NCI-H226 (cell line): ENCODE measurements around the gene TBX5.

Experiments used
- DNase-seq: peaks from one replicate; pipeline ENCODE4 v3.0.0-alpha.2; 2015

TBX5 gene

DNA sequence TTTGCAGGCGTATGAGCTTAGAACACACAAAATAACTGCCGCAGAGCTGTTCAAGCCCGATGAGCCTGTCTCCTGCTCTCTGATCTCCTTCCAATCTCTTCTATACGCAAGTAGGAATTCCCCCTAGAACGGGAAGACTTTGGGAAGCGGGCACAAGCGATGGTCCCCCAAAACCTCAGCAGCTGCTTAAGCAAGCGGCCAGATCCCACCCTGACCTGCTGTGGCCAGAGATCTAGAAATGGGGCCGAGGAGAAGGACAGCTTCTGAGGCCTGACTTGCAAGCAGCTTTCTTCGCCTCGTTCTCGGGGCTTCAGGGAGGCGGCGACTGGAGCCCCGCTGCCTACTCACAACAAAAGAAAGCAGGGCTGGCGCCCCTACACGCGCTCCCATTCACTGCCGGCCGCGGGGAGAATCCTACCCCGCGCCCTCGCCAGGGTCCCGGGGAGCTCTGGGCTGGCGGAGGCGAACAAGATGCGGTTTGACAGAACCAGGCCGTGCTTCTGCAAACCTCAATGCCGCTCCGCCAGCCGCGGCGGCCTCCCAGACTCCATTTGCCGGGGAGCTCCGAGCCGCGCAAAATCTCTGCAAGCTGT lies 922 bp downstream of the TBX5 start:
- DNase-seq = no peak

DNA sequence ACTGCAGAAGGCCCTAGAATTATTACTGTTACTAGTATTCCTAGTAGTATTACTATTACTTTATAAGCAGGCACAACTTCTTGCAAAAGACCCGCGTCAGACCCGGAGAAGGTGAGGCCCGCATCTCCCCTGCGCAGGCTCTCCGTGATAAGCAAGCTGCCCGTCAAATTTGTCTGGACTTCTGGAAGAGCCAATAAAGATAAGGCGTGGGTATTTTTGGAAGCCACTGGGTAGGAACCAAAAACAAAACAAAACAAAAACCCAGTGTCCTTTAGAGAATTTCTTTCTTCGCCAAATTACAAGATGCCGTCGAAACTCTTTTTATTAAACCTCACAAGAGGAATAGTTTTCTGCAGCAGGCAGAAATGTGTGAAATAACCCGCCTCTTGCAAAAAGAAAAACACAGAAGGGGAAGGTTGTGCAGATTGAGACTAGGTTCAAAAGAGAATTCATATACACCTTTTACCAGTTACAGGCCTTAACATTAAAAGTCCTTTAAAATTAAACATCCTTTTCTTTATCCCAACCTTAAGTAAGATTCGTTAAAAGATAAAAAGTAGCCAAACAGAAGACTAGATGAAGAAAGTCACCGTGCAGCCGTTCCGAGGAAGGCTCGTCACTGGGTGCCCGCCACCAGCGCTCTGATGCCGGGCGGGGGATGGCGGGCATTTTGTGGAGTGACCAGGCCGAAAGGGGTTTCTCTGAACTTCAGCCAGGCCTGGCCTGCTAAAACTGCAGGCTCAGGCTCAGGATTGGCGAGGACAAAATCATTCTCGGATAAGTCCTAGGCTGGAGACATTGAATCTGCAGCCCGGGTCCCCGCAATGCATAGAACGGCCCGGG lies 1.6 kb downstream of the TBX5 start:
- DNase-seq = no peak

DNA sequence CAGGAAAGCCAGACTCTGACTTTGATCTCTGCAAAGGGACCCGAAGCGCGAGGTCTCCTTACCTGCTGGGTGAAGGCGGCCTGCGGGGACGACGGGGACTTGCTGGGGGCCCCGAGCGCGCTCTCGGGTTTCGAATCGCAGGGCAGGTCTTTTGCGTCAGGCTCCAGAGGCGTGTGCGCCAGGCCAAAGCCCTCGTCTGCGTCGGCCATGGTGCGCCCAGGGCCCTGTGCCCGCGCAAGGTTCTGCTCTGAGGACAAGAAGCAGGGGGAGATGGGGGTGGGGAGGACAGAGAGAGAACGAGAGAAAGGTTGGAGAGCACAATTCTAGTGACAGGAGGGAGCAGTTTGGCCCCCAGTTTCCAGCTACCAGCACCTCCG lies 2.3 kb downstream of the TBX5 start:
- DNase-seq = no peak

DNA sequence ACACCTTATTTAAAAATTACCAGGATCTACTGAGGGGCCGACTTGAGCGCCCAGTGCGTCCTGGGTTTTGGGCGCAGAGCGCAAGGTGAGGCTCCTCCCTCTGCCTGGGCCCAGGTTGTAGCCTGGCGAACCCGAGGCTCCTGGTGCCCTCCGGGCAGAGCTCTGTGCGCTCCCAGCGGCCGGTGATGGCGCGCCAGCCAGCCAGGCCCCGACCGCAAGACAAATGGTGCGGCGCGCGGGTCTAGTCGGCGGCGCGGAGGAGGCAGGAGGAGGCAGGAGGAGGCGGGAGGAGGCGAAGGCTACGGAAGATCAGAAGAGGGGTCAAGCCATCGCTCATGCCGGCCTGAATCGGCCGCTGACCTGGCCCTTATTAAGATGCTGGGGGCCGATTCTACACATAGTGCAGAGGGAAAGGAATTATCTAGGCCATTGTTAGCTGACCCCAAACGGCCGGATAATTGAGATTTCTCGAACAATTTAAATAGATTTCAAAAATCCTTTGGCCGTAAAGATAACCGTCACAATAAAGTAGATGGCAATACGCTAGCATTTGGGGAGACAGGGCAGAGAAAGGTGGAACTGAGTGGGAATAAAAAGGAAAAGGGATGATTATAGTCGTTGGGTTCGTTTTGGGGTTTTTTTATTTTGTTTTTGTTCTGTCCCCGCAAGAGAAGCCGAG lies 2.8 kb downstream of the TBX5 start:
- DNase-seq = no peak

DNA sequence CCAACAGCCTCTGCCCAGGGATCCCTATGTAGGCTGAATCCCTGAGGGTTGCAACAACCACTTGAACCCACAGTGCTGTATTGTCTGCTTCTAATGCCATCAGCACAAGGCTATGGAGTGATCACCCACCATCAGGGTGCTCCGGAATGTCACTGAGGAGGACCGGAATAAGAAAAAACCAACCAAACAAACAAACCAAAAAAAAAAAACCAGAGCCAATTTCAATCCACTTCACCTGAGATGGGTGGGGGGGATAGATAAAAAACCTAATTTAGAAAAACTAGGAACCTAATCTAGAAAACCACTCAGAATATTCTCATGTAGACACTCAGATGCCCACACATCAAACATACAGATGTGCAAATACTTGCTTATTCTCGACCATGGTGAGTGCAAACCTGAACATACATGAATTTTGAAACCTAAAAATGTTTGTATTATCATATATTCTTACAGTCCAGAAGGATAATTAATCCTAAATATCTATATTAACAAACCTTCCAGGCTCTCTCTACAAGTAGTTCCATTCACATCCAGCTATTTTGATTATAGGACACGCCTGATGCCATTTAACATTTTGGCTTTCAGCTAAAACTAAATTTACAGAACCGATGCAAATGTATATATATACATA lies 3.7 kb downstream of the TBX5 start:
- no peak for DNase-seq

DNA sequence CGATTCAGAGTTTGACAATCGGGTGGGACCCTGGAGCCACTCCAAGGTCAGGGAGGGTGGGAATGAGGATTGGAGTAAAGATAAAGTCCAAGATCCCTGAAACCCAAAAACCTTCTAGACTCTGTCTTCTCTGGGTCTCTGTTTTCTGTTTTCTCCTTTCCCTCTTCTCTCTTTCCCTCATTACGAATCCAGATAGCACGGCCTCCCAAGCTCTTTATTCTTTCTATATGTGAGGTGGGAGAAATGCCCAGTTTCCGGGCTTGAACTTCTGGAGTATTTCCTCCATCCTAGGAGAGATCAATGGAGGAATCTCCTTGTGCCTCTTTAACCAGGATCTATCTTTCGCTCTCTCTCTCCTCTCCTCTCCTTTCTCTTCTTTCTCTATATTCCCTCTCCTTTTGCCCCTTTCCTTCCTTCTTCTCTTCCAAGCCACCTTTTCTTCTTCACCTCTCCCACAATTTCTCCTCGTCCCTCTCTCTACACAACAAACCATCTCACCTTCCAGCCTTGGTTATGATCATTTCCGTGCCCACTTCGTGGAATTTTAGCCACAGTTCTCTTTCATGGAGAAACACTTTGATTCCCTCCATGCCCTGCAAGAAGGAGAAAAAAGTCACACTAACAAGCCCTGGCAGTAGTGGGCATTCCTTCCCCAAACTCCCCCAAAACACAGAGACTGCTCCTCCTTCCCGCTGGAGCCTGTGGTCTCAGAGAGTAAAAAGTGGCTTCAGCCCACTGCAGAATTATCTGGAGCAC lies 4.4 kb downstream of the TBX5 start:
- DNase-seq = no peak

DNA sequence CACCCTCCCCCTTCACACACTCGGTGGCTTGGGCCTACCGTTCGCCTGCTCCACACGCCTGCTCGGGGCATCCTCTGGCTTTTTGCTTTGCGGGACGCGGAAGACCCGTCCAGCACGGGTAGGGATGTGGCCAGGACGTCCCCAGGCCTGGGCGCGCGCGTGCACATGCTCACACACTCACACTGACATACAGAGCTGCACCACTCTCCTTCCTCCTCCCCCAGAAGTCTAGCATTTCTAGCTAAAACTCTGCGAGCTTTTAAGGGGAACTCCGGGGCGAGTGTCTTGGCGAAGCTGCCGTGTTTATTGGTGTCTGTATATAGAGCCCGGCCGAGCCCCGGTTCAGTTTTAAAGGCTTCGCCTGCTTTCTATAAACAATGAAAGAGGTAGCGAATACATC lies 5.0 kb downstream of the TBX5 start:
- DNase-seq = no peak

DNA sequence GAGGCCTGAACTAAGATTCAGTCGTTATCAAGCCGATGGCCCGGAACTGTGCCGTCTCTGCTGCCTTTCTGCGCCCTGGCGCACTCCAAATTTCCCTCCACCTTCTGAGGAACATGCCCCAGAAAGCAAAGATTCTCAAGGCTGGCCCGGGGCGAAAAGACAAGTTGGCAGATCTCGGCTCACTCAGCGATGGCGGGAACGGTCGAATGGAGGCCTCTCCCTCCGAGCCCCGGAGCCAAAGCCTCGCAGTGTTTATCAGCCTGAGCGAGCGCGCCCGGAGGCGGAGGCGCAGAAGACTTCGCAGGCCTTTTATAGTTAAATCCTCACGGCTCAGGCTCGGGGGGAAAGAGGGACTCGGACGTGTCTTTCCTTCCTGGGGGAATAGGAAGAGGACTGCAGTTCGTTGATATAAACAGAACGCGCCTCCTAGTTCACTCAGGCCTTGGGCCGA lies 5.6 kb downstream of the TBX5 start:
- DNase-seq = no peak

DNA sequence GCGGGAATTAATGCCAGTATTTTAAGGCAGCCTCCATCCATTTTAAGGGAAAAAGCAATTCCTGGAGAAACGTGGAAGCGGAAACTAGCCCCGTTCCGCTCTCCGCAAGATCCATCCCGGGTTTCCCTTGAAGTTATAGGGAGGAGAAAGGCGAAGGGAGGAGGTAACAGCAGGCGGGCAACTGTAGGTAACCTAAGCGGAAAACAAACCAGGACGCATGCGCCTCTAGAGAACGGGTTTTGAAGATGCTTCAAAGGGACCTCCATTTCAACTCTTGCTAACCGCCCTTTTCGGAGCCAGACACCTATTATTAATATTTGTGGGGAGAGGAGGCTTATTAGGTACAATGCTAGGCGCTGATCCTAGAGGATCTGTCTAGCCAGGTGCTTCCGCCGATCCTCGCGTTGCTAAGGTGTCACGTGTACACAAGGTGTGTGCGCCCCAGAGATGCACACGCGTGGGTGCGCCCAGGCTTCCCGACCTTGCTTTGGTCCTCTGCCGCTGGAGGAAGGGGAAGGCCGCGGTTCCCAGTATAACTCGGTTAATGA lies 6.2 kb downstream of the TBX5 start:
- no peak for DNase-seq

DNA sequence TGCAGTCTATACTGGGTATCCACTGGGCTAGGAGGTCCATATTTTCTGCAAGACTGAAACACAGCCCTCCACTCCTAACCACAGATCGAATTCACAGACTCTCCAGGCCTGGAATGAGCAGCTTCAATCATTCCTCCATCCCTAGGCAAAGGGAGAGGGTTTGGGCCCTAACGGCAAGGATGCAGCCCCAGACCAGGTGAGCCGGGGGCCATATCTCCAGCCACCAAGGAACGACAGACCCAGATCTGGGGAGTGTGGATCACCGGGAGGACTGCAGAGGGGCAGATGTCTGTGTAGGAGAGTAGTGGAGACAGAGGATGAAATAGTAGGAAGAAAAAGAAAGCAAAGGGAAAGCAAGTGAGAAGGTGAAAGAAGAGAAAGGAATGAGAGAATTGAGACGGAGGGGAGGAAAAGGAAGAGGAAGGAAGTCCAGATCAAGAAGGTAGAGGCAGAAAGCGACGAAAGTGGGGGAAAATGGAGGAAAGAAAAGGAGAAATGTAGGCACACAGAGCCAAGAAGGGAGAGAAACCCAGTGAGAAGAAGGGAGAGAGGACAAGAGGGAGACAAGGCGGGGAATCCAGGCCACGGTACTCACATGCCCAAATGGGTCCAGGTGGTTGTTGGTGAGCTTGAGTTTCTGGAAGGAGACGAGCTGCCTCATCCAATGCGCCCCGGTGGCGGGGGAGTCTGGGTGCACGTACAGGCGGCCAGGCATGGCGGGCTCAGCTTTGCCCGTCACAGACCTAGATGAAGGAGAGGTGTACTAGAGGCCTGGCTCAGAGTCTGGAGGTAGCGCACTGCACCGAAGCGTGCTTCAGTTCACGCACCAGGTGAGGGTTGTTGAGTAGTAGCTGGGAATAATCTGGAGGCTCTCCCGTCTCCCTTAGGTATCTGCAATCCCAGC lies 7.7 kb downstream of the TBX5 start:
- no peak for DNase-seq

DNA sequence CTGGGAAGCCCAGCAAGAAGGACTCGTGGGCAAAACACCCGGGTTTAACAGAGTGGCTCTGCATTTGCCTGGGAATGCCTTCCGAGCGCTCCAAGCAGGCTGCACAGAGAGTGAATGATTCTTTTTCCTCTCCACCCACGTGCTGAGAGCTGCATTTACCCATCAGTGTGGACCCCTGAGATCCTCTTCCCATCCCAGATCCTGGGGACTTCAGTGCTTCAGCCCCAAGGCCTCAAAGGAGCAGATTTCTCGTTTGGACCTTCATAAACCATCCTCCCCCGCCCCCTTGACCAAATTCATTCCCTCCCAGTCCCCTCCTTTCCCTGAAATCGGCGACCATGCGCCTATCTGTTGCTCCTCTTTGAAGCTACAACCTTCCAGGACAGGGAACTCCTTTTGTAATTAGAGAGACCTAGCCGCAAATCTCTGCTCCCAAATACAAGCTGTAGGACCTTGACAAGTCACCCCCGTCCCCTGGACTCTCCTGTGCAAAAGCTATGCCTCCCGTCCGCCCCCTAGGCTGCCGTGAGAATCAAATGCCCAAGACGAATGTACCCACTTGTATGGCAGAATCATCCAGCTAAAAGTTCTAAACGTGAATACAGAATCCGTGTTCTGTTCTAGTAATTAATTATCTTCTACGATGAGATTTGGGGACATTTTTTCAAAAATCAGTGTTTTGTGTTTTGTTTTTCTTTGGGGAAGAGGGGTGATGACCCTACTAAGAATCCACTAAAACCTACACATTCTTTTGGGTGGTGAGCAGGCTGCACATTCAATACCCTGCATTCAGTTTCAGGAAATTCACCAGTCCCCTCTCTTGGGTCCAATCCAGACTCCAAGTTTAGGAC lies 8.8 kb downstream of the TBX5 start:
- DNase-seq = no peak

DNA sequence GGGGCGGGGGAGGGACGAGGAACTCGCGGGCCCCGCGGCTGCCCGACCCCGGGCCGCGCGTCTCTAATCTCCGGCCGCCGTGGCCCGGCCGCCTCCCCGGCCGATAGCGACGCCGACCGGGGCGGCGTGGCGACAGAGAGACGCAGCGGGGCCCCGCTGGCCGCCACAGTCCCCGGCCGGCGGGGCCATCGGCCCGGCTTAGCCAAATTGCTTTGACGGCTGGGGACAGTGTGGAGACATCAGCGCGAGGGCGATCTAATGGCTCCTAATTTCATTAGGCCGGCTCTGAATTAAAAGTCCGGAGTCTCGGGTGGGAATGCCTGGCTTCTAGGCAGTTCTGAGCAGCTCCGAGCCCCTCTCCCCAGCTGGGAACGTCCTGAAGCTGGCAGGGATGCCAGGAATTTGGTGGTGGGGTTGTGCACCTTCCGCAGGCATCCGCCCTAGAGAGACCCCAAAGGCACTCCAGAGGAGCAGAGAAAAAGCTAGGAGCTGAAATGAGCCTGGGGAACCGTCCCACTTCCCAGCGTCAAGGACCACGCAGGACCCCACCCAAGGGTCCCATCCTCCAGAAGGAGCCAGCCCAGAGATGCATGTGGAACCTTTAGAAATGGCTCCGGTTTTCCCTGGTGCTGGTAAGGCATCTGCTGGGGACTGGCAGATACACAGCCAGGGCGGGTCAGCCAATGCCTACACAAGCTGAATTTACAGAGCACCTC lies 9.6 kb downstream of the TBX5 start:
- no peak for DNase-seq

DNA sequence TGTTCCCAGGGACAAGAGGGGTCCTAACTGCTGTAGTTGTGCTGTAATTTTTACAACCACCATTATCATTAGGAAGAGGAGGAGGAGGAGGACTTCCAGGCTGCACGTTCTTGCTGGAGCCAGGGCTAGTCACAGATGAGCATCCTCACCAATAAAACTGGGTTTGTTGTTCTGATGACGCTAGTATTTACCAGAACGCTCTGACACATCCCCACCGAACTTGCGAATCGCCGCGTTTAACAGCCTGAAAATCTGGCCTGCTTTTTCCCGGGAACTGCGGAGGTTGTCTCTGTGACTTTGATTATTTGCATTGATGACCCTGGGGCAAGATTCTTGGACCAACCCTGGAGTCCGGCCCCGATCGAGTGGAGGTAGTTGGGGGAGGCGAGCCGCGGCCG lies 10.2 kb downstream of the TBX5 start:
- no peak for DNase-seq

DNA sequence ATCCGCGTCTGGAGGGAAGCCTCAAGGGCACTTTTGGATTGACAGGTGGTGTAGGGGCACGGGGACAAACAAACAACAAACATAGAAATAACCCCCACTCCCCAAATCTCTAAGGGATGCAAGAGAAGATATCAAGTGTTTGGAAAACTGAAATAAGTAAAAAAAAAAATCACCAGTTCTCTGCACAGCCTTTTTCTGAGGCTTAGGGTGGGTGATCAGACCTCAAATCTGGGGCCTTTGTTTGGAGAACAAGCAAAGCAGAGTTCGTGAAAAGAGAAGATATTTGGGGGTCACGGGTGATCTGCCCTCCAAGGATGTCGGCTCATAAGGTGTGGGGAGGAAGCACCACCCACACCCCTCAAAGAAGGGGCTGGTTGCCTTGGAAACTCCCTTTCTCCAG lies 10.7 kb downstream of the TBX5 start:
- DNase-seq = no peak

DNA sequence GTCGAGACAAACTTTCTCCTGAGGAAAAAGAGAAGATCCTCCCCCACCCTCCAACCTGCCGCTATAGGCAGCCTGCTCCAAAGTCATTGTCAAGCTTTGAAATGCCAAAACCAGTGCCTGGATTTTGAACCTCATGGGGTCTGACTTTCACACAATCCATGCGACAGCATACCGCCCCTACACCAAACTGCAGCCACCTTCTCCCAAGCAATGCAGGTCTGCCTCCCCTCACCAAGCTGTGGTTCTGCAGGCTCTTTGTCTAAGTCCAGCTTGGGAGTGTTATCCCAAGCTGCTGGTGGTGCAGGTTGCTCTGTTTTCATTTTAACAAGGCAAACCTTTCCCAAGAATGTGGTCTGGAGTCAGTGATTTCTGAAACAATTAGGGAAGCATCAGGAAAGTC lies 12.4 kb downstream of the TBX5 start:
- DNase-seq = no peak

DNA sequence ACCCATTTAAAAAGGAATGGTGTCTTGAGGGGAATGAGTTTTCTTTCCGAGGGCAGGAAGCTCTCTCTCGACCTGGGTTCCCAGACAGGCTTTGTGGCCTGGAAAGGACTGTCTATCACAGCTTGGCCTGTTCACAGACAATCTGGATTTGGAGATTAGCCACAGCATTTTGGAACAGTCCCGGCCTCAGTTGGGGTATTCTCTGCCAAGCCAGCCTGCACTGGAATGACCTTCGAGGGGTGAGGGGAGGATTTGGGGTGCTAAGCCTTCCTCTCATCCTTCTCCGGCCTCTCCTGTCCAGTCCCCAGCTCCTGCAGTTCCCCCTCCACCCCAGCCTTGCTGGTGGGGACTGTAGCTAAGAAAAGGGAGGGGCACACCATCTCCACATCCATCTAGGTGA lies 13.0 kb downstream of the TBX5 start:
- no peak for DNase-seq

DNA sequence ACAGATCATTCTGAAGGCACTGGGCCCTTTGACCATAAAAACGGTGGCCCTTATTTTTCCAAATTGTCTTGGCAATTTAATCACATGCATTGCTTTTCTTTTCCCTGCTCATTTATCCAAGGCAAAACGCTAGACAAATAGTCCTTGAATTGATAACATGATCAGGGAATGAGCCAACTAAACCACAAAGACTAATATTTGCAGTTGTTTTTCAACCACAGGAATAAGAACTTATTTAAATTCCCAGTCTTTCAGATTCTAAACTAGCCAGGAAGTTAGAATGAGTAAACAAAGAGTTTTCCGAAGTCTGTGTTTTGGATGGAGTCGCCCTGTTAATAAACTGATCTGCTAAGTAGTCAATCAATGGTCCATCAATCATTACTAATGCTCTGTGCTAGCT lies 14.9 kb downstream of the TBX5 start:
- DNase-seq = no peak

DNA sequence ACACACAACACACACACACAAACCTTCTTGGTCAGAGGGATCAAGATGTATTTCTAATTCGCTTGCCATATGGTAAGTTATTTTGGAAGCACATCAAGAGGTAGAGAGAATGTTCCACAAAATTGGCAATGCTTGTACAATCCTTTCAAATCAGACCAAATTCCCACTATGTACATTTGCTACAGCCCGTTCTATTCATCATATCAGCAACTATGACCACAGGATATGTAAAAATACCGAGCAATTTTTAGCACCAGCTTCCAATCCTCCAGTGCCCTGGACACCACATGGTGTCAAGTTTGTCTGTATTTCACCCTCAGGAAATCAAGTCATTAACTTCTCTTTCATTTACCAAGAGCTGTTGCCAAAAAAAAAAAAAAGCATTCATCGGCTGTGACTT lies 21.2 kb downstream of the TBX5 start:
- no peak for DNase-seq

DNA sequence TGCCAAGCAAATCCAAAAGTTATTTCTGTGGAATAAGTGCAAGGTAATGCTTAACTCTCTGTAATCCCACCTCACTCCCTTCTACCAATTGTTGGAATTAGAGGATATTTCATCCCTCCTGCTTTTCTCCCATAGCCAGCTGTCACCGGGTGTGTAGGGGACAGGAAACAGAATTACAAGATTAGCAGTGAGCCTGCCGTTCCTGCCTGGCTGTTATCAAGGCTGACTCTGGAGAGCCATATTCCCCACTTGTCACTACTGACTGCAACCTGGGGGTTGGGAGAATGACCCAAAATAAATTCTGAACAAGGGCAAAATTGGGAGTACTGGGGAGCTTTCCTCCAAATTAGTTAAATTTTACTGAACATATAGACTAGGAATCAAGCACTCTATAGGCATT lies 24.8 kb downstream of the TBX5 start:
- no peak for DNase-seq

DNA sequence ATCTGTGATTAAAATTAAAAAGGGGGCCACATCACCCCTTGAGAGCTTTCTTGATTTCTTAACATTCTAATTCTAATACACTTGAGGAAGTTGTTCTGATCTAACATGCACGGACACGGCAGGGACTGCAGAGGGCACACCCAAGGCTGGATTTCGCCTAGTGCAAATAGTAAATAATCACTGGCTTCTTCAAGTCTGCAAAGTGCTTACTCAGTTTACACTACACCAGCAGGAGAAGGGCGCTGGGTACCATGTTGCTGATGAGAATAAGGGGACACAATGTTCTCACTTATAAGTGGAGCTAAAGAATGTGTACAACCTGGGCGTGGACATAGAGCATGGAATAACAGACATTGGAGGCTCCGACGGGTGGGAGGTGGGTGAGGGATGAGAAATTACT lies 34.2 kb downstream of the TBX5 start:
- DNase-seq = no peak
